HepG2 (cell line): ENCODE measurements around the gene PTPN14. TPM values are rescaled to one million over a fixed set of nuclear protein-coding genes. Genes with fewer than 3 reads are reported as not detected.

Source experiments
- ATAC-seq: fragments of 200-7000 bp; cut with Tn5 transposase; 3 replicates; pipeline ENCODE4 v1.9.1; 2020; ENCODE audit warnings: mild to moderate bottlenecking, moderate library complexity
- BruUV-seq: library from RNA; stranded (reverse); fragments of 400-500 nt; replicated peaks from 2 replicates; lab custom pipeline; 2021; lab: Mats Ljungman, UMichigan
- CTCF ChIA-PET: fragments of 300-600 bp; formaldehyde crosslinking; extraction: SDS; loops from one replicate; lab custom pipeline; 2021; ENCODE audit warnings: low total read pairs, inconsistent platforms, low intra/inter-chr PET ratio; lab: Yijun Ruan, JAX
- POLR2A ChIA-PET: fragments of 350-600 bp; sonication (Branson Sonifier 250); formaldehyde crosslinking; loops from one replicate; lab custom pipeline; 2020; ENCODE audit warnings: antibody characterized with exemption, inconsistent platforms; lab: Yijun Ruan, JAX
- DNase-seq: peaks from one replicate; pipeline ENCODE4 v3.0.0-alpha.2; 2015; ENCODE audit warnings: low spot score
- FAIRE-seq: peaks from 3 replicates; lab custom pipeline; 2011; peaks lifted over from hg19 to GRCh38; lab: Jason Lieb, UNC
- H2AFZ ChIP-seq: one replicate; pipeline ENCODE4 v1.6.1; 2011; ENCODE audit warnings: low read length, inconsistent platforms
- H3K27ac ChIP-seq: fragments of 300-600 bp; 3 replicates; pipeline ENCODE4 v1.8.0; 2011; ENCODE audit warnings: mixed run types, mild to moderate bottlenecking, mixed read lengths, low read length, inconsistent platforms; ENCODE audit not compliant: insufficient read depth; ENCODE audit errors: extremely low read length
- H3K27me3 ChIP-seq, 2 experiments: fragments of 200-600 bp in 1 of 2; 2 replicates in 1 of 2; 3 replicates in 1 of 2; pipeline versions ENCODE4 v1.6.0 to v1.8.0; 2011; ENCODE audit warnings: low read length in 2 of 2, mild to moderate bottlenecking in 2 of 2, moderate library complexity in 2 of 2, inconsistent platforms in 1 of 2; ENCODE audit not compliant: insufficient read depth in 2 of 2, control insufficient read depth in 1 of 2
- H3K36me3 ChIP-seq, 2 experiments: fragments of 200-600 bp in 1 of 2; replicated peaks in 1 of 2; 2 replicates in 1 of 2; 3 replicates in 1 of 2; pipeline versions ENCODE4 v1.5.1 to v1.8.0; 2011; ENCODE audit warnings: low read length in 2 of 2, inconsistent platforms in 1 of 2; ENCODE audit not compliant: insufficient read depth in 2 of 2, control insufficient read depth in 1 of 2
- H3K4me1 ChIP-seq: 2 replicates; pipeline ENCODE4 v1.5.1; 2012; ENCODE audit warnings: low read length, inconsistent platforms; ENCODE audit not compliant: insufficient read depth
- H3K4me2 ChIP-seq: 2 replicates; pipeline ENCODE4 v1.6.0; 2011; ENCODE audit warnings: low read depth, low read length, inconsistent platforms
- H3K4me3 ChIP-seq, 3 experiments: fragments of 200-600 bp in 1 of 3; sonication (generic), shearing (Covaris generic) in 1 of 3; replicated peaks in 1 of 3; 2 replicates each; pipeline ENCODE4 v1.5.1; 2011 to 2016; ENCODE audit warnings: low read length in 3 of 3, inconsistent platforms in 2 of 3, low read depth in 2 of 3, mild to moderate bottlenecking in 2 of 3, control low read depth in 1 of 3, mixed read lengths in 1 of 3; ENCODE audit not compliant: insufficient read depth in 1 of 3
- H3K79me2 ChIP-seq: one replicate; pipeline ENCODE4 v1.6.1; 2011; ENCODE audit warnings: low read length, inconsistent platforms; ENCODE audit not compliant: insufficient read depth
- H3K9ac ChIP-seq: 2 replicates; pipeline ENCODE4 v1.6.0; 2011; ENCODE audit warnings: mild to moderate bottlenecking, low read depth, low read length, inconsistent platforms; ENCODE audit not compliant: insufficient read depth
- H3K9me3 ChIP-seq: 2 replicates; pipeline ENCODE4 v1.5.1; 2012; ENCODE audit warnings: mild to moderate bottlenecking, low read length
- H4K20me1 ChIP-seq: 2 replicates; pipeline ENCODE4 v1.6.0; 2011; ENCODE audit warnings: inconsistent platforms, mild to moderate bottlenecking, low read length, moderate library complexity; ENCODE audit not compliant: insufficient read depth
- ATF7 ChIP-seq, 2 experiments: fragments of 450-650 bp in 1 of 2; sonication (generic) in 1 of 2; formaldehyde crosslinking in 1 of 2; IDR thresholded peaks; 2 replicates each; pipeline versions ENCODE4 v1.4.0 to v1.6.1; 2016 to 2020; ENCODE audit warnings: antibody characterized with exemption in 1 of 2, mild to moderate bottlenecking in 1 of 2, missing genetic modification reagents in 1 of 2
- DZIP1 ChIP-seq: sonication (generic); formaldehyde crosslinking; IDR thresholded peaks from 2 replicates; pipeline ENCODE4 v1.5.0; 2020; ENCODE audit warnings: mild to moderate bottlenecking, missing genetic modification reagents
- ELK4 ChIP-seq: sonication (generic); formaldehyde crosslinking; IDR thresholded peaks from 2 replicates; pipeline ENCODE4 v1.9.0; 2021; ENCODE audit warnings: missing genetic modification reagents, borderline replicate concordance
- MAFG ChIP-seq: sonication (generic); formaldehyde crosslinking; IDR thresholded peaks from 2 replicates; pipeline ENCODE4 v1.5.1; 2020; ENCODE audit warnings: mild to moderate bottlenecking, missing genetic modification reagents
- NR0B2 ChIP-seq: sonication (generic); formaldehyde crosslinking; IDR thresholded peaks from 2 replicates; pipeline ENCODE4 v1.4.0; 2020; ENCODE audit warnings: mild to moderate bottlenecking, missing genetic modification reagents
- PLSCR1 ChIP-seq: sonication (generic); formaldehyde crosslinking; IDR thresholded peaks from 2 replicates; pipeline ENCODE4 v1.5.0; 2020; ENCODE audit warnings: missing genetic modification reagents, mild to moderate bottlenecking, borderline replicate concordance
- RBFOX2 ChIP-seq: fragments of 200-400 bp; formaldehyde crosslinking; IDR thresholded peaks from 2 replicates; pipeline ENCODE4 v1.6.1; 2017; ENCODE audit warnings: low read depth, mild to moderate bottlenecking, low read length
- SALL1 ChIP-seq: sonication (generic); formaldehyde crosslinking; IDR thresholded peaks from 2 replicates; pipeline ENCODE4 v1.8.0; 2022; ENCODE audit warnings: mild to moderate bottlenecking, missing genetic modification reagents
- SCMH1 ChIP-seq: sonication (generic); formaldehyde crosslinking; IDR thresholded peaks from 2 replicates; pipeline ENCODE4 v1.9.0; 2021; ENCODE audit warnings: missing genetic modification reagents, mild to moderate bottlenecking, borderline replicate concordance
- SNAI1 ChIP-seq: sonication (generic); formaldehyde crosslinking; IDR thresholded peaks from 2 replicates; pipeline ENCODE4 v1.5.0; 2020; ENCODE audit warnings: mild to moderate bottlenecking, missing genetic modification reagents, borderline replicate concordance
- TCF7 ChIP-seq: sonication (generic); IDR thresholded peaks from 2 replicates; pipeline ENCODE4 v1.6.1; 2016; ENCODE audit warnings: antibody characterized with exemption, low read depth
- ZNF263 ChIP-seq: sonication (generic); formaldehyde crosslinking; IDR thresholded peaks from 2 replicates; pipeline ENCODE4 v1.4.0; 2020; ENCODE audit warnings: missing genetic modification reagents
- ZNF616 ChIP-seq: sonication (generic); formaldehyde crosslinking; IDR thresholded peaks from 2 replicates; pipeline ENCODE4 v1.5.0; 2020; ENCODE audit warnings: low read depth, mild to moderate bottlenecking, missing genetic modification reagents
- ZNF704 ChIP-seq: sonication (generic); formaldehyde crosslinking; IDR thresholded peaks from 2 replicates; pipeline ENCODE4 v1.8.1; 2023; ENCODE audit warnings: mild to moderate bottlenecking, inconsistent platforms, moderate library complexity, missing genetic modification reagents, borderline replicate concordance
- WGBS: methylation state at CpG from one replicate; pipeline ENCODE4 v1.1.6; 2017; ENCODE audit warnings: low lambda C conversion rate; 5-methylcytosine and 5-hydroxymethylcytosine counted together
- in situ Hi-C: cut with HindIII; loops from 2 replicates; pipeline ENCODE4 v1.10.0; 2017; ENCODE audit warnings: low pct_unique_long_range_greater_than_20kb; ENCODE audit not compliant: extremely low pct_ligation_motif_present
- intact Hi-C: fragments of 100-400 bp; cut with micrococcal nuclease; formaldehyde crosslinking; loops from one replicate; pipeline ENCODE4 v1.10.0; 2022; ENCODE audit not compliant: unreplicated experiment
- polyA plus RNA-seq, 8 experiments: library from polyadenylated mRNA; depleted of rRNA in 3 of 8; stranded (reverse) in 7 of 8; unstranded in 1 of 8; fragments of >200 nt; fragmentation: Illumina TruSeq in 4 of 8; extraction: Trizol in 4 of 8; gene quantifications; 2 replicates each; pipeline versions ENCODE4 v1.2.1 to v1.2.3, GENCODE V29; 2011 to 2016; ENCODE audit warnings: low read depth in 4 of 8, missing spikeins in 1 of 8, mixed read lengths in 1 of 8; ENCODE audit not compliant: insufficient read depth in 1 of 8
- total RNA-seq, 5 experiments: library from RNA; depleted of rRNA; stranded (reverse); fragments of >200 nt; fragmentation: Illumina TruSeq; extraction: Trizol; gene quantifications; 2 replicates each; pipeline ENCODE4 v1.2.3, GENCODE V29; 2016; ENCODE audit warnings: low read depth in 1 of 5
- TF ChIP-seq, protein P1 (sequence below): sonication (generic); formaldehyde crosslinking; IDR thresholded peaks from 2 replicates; pipeline ENCODE4 v1.8.0; 2022; ENCODE audit warnings: mild to moderate bottlenecking, missing genetic modification reagents, borderline replicate concordance
- TF ChIP-seq, protein P2 (sequence below): IDR thresholded peaks from 2 replicates; pipeline ENCODE4 v1.6.1; 2016; ENCODE audit warnings: low read depth, borderline replicate concordance

The PTPN14 gene
- total and polyA plus RNA-seq, 2 of the 13 experiments (the other 11 are each of a cell fraction or from before 2014, with no cell fraction given): 3.9 to 4.7 TPM

DNA sequence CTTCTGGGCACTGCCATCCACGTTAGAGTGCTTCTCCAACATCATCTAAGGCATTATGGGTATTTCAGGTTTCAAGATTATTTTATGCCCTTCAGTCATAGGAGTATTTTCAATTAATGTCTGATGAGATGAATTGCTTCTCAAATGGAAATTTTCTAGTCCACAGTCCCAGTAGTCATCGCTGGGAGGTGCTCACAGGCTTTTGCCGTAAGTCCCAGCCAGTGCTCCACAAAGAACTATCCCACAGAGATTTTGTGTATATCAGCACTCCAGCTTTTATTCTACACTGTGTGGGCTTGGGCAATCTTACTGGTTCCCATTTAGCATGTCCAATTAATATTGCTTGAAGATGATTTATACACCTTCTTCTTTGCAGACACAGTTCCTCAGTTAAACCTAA is 209.5 kb downstream of the PTPN14 start:
- H2AFZ ChIP-seq: no peak overlapping the region
- ChIA-PET CTCF (no interaction called here), POLR2A (no interaction called here)
- ATAC-seq (no peak), DNase-seq (no peak), FAIRE-seq (no peak)
- H3K9ac ChIP-seq: no peak overlapping the region
- peaks cover 19% of the 10 kb centered on the region for H3K9me3 ChIP-seq
- 91% methylated on average over 3 of the region's 3 CpGs for WGBS
- H3K4me2 ChIP-seq: no peak overlapping the region
- no peaks in the 10 kb centered on the region for H3K27me3 ChIP-seq
- in situ Hi-C loops (no loop called here), intact Hi-C loops (no loop called here)
- BruUV-seq: no TSS peak
- H4K20me1 ChIP-seq: no peaks in the 10 kb centered on the region
- no peaks in the 10 kb centered on the region; the same call in 1 of the 2 replicates for H3K4me1 ChIP-seq
- H3K36me3 ChIP-seq: peaks cover 3 to 19% of the 10 kb centered on the region in 2 experiments
- H3K4me3 ChIP-seq: no peak overlapping the region
- H3K79me2 ChIP-seq: no peaks in the 10 kb centered on the region
- no peak overlapping the region for H3K27ac ChIP-seq
- TF ChIP-seq NR0B2 (CRISPR knock-in tag) (no peak), ATF7 (IDR thresholded peaks at IDR 0.05) (no peak), ATF7 (CRISPR knock-in tag; IDR thresholded peaks at IDR 0.05) (no peak), DZIP1 (CRISPR knock-in tag) (no peak), RBFOX2 (no peak), ZNF263 (CRISPR knock-in tag) (no peak), SALL1 (CRISPR knock-in tag) (no peak), SCMH1 (no peak), TCF7 (no peak), SNAI1 (CRISPR knock-in tag) (no peak), ZNF704 (CRISPR knock-in tag) (no peak), ZNF616 (CRISPR knock-in tag) (no peak), PLSCR1 (CRISPR knock-in tag) (no peak), MAFG (CRISPR knock-in tag) (no peak), ELK4 (CRISPR knock-in tag) (no peak)
- TF ChIP-seq, protein P1, sequence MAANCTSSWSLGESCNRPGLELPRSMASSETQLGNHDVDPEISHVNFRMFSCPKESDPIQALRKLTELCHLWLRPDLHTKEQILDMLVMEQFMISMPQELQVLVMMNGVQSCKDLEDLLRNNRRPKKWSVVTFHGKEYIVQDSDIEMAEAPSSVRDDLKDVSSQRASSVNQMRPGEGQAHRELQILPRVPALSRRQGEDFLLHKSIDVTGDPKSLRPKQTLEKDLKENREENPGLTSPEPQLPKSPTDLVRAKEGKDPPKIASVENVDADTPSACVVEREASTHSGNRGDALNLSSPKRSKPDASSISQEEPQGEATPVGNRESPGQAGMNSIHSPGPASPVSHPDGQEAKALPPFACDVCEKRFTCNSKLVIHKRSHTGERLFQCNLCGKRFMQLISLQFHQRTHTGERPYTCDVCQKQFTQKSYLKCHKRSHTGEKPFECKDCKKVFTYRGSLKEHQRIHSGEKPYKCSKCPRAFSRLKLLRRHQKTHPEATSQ (CRISPR knock-in tag): no peak
- TF ChIP-seq, protein P2, sequence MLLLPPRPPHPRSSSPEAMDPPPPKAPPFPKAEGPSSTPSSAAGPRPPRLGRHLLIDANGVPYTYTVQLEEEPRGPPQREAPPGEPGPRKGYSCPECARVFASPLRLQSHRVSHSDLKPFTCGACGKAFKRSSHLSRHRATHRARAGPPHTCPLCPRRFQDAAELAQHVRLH (CRISPR knock-in tag): no peak
